Astrocyte of the cerebellum (primary cell): Measurements from ENCODE around the gene PA2G4.
"Not testable (repeated sequence)": the region's sequence is repeated elsewhere in the genome, so short reads cannot be mapped to it uniquely, and the experiment has no call there.

Experiments used
- DNase-seq: peaks from one replicate; pipeline ENCODE4 v3.0.0-alpha.2; 2011; ENCODE audit warnings: low read depth
- H3K4me3 ChIP-seq: 2 replicates; pipeline ENCODE4 v1.5.1; 2011; ENCODE audit warnings: mild to moderate bottlenecking, low read depth, low read length, moderate library complexity
- CTCF ChIP-seq: IDR thresholded peaks from 2 replicates; pipeline ENCODE4 v1.5.1; 2012; ENCODE audit warnings: low read length, low read depth, moderate library complexity, mild to moderate bottlenecking; ENCODE audit errors: missing control alignments
- in situ Hi-C: cut with HindIII; loops from 2 replicates; pipeline ENCODE4 v1.10.0; 2017; ENCODE audit warnings: low sequenced_read_pairs

The PA2G4 gene

GRCh38 chr12:56105609-56105902 lies 1.2 kb downstream of the PA2G4 start:
- no peak for TF ChIP-seq CTCF
- no peak for DNase-seq
- in situ Hi-C loops = no loop called here
- peak overlapping the region; percentile 89 for H3K4me3 ChIP-seq

- no peak for TF ChIP-seq CTCF
- no peak overlapping the region for H3K4me3 ChIP-seq
- no peak for DNase-seq
- in situ Hi-C loops = no loop called here
Measured at GRCh38 chr12:56107242-56107641, 2.9 kb downstream of the PA2G4 start.

GRCh38 chr12:56110571-56110970 lies 6.2 kb downstream of the PA2G4 start:
- no peak overlapping the region for H3K4me3 ChIP-seq
- no peak for DNase-seq
- in situ Hi-C loops = no loop called here
- TF ChIP-seq CTCF = no peak

- no peak overlapping the region for H3K4me3 ChIP-seq
- no peak for DNase-seq
- TF ChIP-seq CTCF = no peak
- in situ Hi-C loops = no loop called here
Measured at GRCh38 chr12:56114084-56114483, 9.7 kb downstream of the PA2G4 start.

GRCh38 chr12:56115329-56115728 lies 11.0 kb downstream of the PA2G4 start:
- in situ Hi-C loops = loop anchor here (5.0 kb wide), 1 partner anchor 77 kb away; no protein-coding TSS in a partner anchor
- H3K4me3 ChIP-seq = peak overlapping the region; percentile 83
- no peak for TF ChIP-seq CTCF
- no peak for DNase-seq

GRCh38 chr12:56116267-56117081 lies 12.1 kb downstream of the PA2G4 start, which contains the start of gene RPL41:
TSS of gene RPL41 (plus strand) at chr12:56116633.
- no peak for TF ChIP-seq CTCF
- in situ Hi-C loops = loop anchor here (5.0 kb wide), 1 partner anchor 76 kb away; no protein-coding TSS in a partner anchor
- DNase-seq = peak; percentile 88
- peak within 1 kb of the TSS; percentile 83 for H3K4me3 ChIP-seq

- DNase-seq = not testable (repeated sequence)
Measured at GRCh38 chr12:56117082-56117706, 12.8 kb downstream of the PA2G4 start.

More at GRCh38 chr12:56117082-56117706, 12.8 kb downstream of the PA2G4 start:
- in situ Hi-C loops = loop anchor here (5.0 kb wide), 1 partner anchor 75 kb away; no protein-coding TSS in a partner anchor
- peak overlapping the region; percentile 83 for H3K4me3 ChIP-seq
